NOMO-1 treated with DMSO at 0.1 percent for 48 hours (cell line): ENCODE data around the gene UBAP1L.
"Not testable (repeated sequence)": the region's sequence is repeated elsewhere in the genome, so short reads cannot be mapped to it uniquely, and the experiment has no call there.

Source experiments
- DNase-seq: peaks from one replicate; lab custom pipeline; 2025; ENCODE audit not compliant: unreplicated experiment; lab: John Stamatoyannopoulos, UW

Gene UBAP1L

DNA sequence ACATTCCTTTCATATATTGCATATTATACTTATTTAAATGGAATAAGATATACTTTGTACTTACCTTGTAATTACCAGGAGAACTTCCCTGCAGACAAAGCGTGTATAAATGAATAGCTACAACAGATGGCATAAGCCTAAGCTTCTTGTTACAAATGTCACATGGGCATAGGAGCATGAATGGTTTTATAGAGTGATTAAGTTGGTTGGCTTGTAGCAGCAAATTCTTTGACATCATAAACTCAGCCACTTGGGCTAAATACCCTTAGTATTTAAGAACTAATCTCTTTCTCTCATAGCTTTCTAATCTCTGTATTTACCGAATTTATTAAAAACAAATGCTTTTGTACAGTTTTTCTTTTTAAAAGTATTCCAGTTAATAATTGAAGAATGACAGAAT is at the start of gene UBAP1L:
TSS of gene UBAP1L (minus strand) at position 115 of the 400 bp plus-strand sequence. CDS start 8,985 bp downstream, outside the sequence.
- no peak for DNase-seq

- DNase-seq: no peak
These were observed 49.1 kb upstream of the UBAP1L start for GRCh38 chr15:65164139-65164538.

DNA sequence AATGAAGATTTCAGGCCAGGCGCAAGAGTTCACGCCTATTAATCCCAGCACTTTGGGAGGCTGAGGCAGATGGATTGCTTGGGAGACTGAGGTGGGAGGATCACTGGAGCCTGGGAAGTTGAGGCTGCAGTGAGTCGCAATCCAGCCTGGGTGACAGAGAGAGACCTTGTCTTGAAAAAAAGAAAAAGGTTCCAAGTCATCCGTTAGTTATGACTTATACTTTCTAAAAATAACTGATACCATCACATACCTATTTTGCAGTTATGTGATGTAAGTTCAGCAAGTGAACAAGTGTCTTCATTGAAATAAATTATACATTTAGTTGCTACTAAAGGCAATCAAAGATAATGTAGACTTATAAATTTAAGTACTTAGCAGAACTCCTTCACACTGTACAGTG is 48.0 kb upstream of the UBAP1L start:
- no peak for DNase-seq

- no peak for DNase-seq
These were observed 41.7 kb upstream of the UBAP1L start for GRCh38 chr15:65156692-65157091.

GRCh38 chr15:65154720-65155119 is 39.7 kb upstream of the UBAP1L start:
- DNase-seq: no peak

- no peak for DNase-seq
These were observed 32.9 kb upstream of the UBAP1L start for GRCh38 chr15:65147902-65148301.

DNA sequence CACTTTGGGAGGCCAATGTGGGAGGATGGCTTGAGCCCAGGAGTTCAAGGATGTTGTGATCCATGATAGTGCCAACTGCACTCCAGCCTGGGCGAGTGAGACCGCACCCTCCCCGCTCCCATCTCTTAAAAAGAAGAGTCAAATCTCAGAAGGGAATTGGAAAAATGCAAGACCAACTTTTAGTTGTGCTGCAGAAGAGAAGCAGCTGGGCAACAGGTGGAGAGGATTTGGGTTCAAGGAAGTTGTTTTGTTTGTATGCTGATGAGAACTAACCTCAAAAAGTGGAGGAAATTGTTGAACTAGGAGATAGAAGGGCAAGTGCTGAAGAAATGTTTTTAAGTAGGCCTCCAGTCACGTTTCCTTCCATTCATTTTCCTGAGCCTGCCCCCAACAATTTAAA is 31.4 kb upstream of the UBAP1L start:
- DNase-seq: no peak

DNA sequence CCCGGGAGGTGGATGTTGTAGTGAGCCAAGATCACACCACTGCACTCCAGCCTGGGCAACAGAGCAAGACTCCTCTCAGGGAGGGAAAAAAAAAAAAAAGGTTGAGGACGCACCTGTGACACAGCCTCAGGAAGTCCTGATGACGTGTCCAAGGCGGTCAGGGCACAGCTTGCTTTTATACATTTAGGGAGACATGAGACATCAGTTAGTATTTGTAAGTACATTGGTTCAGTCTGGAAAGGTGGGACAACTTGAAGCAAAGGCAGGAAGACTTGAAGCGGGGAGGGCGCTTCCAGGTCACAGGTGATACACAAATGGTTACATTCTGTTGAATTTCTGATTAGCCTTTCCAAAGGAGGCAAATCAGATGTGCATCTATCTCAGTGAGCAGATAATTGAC is 23.6 kb upstream of the UBAP1L start:
- not testable (repeated sequence) for DNase-seq

DNA sequence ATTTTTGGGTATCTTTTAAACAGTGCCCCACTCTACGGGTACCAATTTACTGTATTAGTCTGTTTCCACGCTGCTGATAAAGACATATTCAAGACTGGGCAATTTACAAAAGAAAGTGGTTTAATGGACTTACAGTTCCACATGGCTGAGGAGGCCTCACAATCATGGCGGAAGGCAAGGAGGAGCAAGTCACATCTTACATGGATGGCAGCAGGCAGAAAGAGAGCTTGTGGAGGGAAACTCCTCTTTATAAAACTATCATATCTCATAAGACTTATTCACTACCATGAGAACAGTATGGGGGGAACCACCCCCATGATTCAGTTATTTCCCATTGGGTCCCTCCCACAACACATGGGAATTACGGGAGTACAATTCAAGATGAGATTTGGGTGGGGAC is 22.9 kb upstream of the UBAP1L start:
- DNase-seq: not testable (repeated sequence)

- not testable (repeated sequence) for DNase-seq
These were observed 22.1 kb upstream of the UBAP1L start for GRCh38 chr15:65137089-65137488.

DNA sequence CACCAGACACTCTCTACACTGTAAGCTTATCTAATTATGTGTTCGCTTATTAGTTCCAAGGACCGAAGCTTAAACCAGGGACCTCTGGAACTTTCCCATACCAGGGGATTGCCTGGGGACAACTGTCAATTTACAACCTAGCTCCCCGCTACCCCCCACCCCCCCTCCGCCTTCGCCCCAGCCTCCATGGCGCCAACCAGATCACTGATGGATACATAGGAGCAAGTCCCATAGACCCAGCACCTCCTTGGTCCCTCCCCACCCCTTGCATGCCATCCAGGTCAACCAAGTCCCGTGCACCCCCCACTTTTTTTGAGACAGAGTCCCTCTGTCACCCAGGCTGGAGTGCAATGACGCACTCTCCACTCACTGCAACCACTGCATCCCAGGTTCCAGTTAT is 19.5 kb upstream of the UBAP1L start:
- no peak for DNase-seq

GRCh38 chr15:65133548-65134200 is 18.7 kb upstream of the UBAP1L start, which contains the start of gene PDCD7:
Gene PDCD7, minus strand, starts transcription at chr15:65133808. Its CDS starts 27 bp downstream, at chr15:65133781.
- peak; percentile 93 for DNase-seq

- peak; percentile 15 for DNase-seq
These were observed 18.0 kb upstream of the UBAP1L start for GRCh38 chr15:65132878-65133547.

DNA sequence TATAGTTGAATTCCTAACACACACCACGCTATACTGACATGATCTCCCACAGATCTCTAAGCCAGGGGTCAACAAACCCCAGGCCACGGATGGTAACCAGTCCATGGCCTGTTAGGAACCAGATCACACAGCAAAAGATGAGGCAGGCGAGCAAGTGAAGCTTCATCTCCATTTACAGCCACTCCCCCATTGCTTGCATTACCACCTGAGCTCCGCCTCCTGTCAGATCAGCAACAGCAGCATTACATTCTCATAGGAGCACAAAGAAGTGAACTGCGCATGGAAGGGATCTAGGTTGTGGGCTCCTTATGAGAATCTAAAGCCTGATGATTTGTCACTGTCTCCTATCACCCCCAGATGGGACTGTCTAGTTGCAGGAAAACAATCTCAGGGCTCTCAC is 15.9 kb upstream of the UBAP1L start:
- no peak for DNase-seq

GRCh38 chr15:65115542-65115941 is 542 bp upstream of the UBAP1L start:
- DNase-seq: no peak

GRCh38 chr15:65110676-65111292 is 4.2 kb downstream of the UBAP1L start:
- DNase-seq: no peak

DNA sequence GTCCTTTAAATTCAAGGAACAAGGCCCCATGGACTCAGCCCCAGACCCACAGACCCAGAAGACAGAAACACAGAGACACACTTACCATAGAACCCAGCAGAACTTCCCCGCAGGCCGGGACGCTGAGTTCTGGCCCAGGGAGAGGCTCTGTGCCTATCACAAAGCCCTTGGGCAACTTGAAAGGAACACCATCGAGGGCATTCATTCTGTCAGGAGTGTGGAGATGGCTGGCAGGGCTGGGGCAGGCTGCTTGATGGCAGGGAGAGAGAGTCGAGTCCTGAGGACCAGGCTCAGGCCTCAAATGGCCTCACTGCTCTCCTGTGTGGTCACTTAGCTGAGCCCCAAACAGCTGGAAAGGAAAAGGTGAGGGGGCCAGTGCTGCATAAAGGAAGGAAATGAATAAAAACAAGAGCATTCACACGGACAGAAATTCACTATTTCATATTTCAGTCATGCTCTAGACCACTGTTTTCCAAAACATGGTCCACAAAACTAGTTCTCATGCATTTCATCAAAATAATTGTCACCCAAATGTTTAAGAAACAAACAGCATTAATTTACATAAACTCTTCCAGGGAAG is 8.9 kb downstream of the UBAP1L start:
- no peak for DNase-seq

GRCh38 chr15:65105038-65105437 is 10.0 kb downstream of the UBAP1L start:
- no peak for DNase-seq

- no peak for DNase-seq
These were observed 12.1 kb downstream of the UBAP1L start for GRCh38 chr15:65102912-65103311.

DNA sequence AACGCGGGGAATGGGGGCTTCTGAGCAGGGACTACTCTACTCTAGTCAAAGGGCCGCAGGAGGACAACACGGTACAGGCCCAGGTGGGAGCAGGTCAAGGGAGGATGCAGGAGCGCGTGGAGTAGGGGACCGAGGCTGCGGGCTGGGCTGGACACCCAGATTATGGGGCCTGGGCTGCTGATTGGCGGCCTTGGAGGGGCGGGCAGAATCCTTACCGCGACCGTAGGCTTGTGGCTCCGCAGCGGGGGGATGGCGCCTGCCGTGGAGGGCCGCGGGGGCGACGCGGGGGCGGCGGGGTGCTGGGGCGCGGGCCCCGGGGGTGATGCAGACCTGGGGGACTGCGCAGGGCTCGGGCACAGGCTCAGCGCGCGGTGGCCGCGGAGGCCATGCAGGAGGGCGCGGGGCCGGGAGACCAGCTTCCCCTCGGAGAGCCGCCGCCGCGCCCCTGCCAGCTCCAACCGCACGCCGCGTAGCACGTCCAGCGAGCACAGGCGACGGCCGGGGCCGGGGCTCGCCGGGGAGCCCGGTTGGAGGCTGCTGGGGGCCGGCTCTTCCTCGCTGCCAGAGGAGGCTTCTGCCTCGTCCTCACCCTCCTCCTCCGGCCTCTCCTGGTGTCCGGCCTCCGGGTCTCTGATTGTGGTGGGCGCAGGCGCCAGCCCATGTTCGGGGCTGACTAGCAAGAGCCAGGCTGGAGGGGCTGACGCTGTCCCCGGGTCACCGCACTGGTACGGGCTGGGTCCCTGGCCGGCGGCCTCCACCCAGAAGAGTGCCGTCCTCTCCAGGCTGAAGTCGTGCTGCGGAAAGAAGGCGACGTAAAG is 12.9 kb downstream of the UBAP1L start:
- no peak for DNase-seq

GRCh38 chr15:65101411-65101890 is 13.5 kb downstream of the UBAP1L start:
- DNase-seq: peak; percentile 65
